IgD-negative memory B cell (primary cell): Measurements from ENCODE around the gene ADARB1. TPM values are rescaled to one million over a fixed set of nuclear protein-coding genes. Genes with fewer than 3 reads are reported as not detected.
A peak's percentile ranks its signal among the peaks of the same experiment; 100 is the strongest.

Experiments
- H3K27ac Mint-ChIP-seq, 3 donors: one replicate each; pipeline ENCODE4 v1.8.0; 2020 to 2022; ENCODE audit warnings: mild to moderate bottlenecking in 3 of 3, mixed read lengths in 3 of 3, moderate library complexity in 1 of 3
- H3K27me3 Mint-ChIP-seq: one replicate; pipeline ENCODE4 v1.8.0; 2021; ENCODE audit warnings: mixed read lengths
- H3K36me3 Mint-ChIP-seq: one replicate; pipeline ENCODE4 v1.8.0; 2020; ENCODE audit warnings: mild to moderate bottlenecking, mixed read lengths
- H3K4me1 Mint-ChIP-seq, 3 donors: one replicate each; pipeline ENCODE4 v1.8.0; 2020 to 2022; ENCODE audit warnings: mixed read lengths in 3 of 3, mild to moderate bottlenecking in 1 of 3
- H3K4me3 Mint-ChIP-seq, 4 donors: one replicate each; pipeline ENCODE4 v1.8.0; 2020 to 2022; ENCODE audit warnings: mild to moderate bottlenecking in 4 of 4, mixed read lengths in 4 of 4, moderate library complexity in 3 of 4
- H3K9me3 Mint-ChIP-seq, 3 donors: one replicate each; pipeline ENCODE4 v1.8.0; 2020 to 2021; ENCODE audit warnings: mixed read lengths in 3 of 3, mild to moderate bottlenecking in 1 of 3
- polyA plus RNA-seq: library from polyadenylated mRNA; unstranded; fragments of 300-500 nt; fragmentation: Illumina TruSeq; gene quantifications from one replicate; pipeline ENCODE4 v1.2.3, GENCODE V29; 2021

Gene ADARB1
- polyA plus RNA-seq, 1 donor from 2014 or later: 4.5 TPM

DNA sequence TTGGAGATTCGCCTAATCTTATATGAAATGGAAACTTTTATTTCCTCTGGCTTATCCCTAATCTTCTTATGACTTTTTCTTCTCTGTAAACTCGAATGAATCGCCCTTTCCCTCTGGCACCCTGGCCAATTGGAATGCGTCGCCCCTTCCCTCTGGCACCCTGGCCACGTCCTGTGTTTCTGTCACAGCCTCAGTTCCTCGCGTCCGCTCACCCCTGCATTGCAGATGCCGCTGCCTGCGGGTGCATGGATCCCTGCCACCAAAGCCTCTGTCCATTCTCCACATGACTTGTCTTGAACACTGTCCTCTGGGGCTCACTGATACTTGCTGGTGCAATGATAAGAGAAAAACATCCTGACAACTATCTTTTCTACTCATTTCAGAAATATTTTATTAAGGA lies 104.6 kb downstream of the ADARB1 start:
- no peak overlapping the region for H3K27ac Mint-ChIP-seq
- peaks cover 0 to 1% (median 0%) of the 10 kb centered on the region in 3 donors for H3K4me1 Mint-ChIP-seq
- no peaks in the 10 kb centered on the region for H3K27me3 Mint-ChIP-seq
- no peaks in the 10 kb centered on the region for H3K9me3 Mint-ChIP-seq
- no peak overlapping the region for H3K4me3 Mint-ChIP-seq
- peaks cover 17% of the 10 kb centered on the region for H3K36me3 Mint-ChIP-seq

DNA sequence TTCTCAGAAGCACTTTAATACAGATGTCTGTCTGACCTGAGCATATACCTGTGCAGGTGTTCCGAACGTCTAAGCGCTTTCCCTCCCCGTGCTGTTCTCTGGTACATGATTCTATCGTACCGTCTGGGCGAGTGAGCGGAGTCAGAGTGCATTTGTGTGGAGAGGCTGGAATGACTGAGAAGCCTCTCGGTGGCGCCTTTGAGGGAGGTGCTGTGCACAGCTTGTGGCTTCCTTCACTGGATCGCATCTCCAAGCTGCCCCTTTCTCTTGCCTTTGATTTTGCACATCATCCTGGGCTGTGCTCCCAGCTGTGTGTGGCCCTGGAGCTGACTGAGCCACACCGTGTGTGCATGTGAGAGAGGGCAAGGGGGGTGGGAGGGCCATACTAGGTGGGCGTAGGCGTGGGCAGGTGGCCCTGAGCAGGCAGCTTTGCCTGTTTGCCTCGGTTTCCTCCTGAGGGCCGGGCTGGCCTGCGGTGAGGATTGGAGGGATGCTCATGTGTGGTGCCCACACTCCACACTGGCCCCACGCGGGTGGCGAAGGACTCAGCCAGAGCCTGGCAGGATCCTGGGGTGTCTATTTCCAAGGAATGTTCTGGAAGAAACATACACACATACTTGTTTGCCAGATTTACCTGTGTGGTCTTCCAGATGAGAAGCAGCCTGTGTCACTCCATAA lies 105.3 kb downstream of the ADARB1 start:
- no peaks in the 10 kb centered on the region for H3K27me3 Mint-ChIP-seq
- H3K4me1 Mint-ChIP-seq: peaks cover 0 to 1% (median 0%) of the 10 kb centered on the region in 3 donors
- no peaks in the 10 kb centered on the region for H3K9me3 Mint-ChIP-seq
- H3K4me3 Mint-ChIP-seq: no peak overlapping the region
- no peak overlapping the region for H3K27ac Mint-ChIP-seq
- peaks cover 17% of the 10 kb centered on the region for H3K36me3 Mint-ChIP-seq

DNA sequence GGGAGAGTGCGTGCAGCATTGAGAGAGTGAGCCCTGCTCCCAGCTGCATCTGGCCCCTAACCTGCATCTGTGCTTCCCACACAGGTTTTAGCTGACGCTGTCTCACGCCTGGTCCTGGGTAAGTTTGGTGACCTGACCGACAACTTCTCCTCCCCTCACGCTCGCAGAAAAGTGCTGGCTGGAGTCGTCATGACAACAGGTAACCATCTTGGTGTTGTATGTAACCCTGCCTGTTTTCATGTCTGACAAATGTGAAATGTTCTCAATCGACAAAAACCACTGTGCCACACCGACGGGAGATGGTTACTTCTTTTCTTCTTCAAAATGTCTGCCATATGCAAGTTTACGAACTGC lies 105.8 kb downstream of the ADARB1 start:
- H3K4me3 Mint-ChIP-seq: no peak overlapping the region
- peaks cover 17% of the 10 kb centered on the region for H3K36me3 Mint-ChIP-seq
- no peak overlapping the region for H3K27ac Mint-ChIP-seq
- H3K27me3 Mint-ChIP-seq: no peaks in the 10 kb centered on the region
- peaks cover 0 to 1% (median 0%) of the 10 kb centered on the region in 3 donors for H3K4me1 Mint-ChIP-seq
- H3K9me3 Mint-ChIP-seq: no peaks in the 10 kb centered on the region

DNA sequence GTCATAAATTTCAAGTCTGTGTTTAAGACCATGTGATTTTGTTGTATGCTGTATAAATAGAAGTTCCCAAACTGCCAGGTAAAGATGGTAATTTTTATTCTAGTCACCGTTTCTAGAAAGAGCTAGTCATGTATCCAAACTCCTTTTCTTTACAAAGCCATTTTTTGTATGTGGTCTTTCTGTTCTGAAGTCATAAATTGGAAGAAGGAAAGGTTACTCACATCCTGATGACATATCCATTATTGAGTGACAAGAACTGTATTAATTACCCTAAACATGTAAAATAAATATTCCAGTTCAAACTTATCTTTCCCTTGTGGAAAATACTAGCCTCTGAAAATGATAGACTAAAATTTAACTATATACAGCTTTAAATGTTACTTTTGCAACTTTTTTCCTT lies 108.6 kb downstream of the ADARB1 start:
- Mint-ChIP-seq H3K36me3 (peaks cover 27% of the 10 kb centered on the region), H3K4me1 (peaks cover 0 to 1% (median 0%) of the 10 kb centered on the region in 3 donors), H3K27me3 (no peaks in the 10 kb centered on the region), H3K27ac (no peak overlapping the region), H3K9me3 (peaks cover 8 to 15% (median 9%) of the 10 kb centered on the region in 3 donors), H3K4me3 (no peak overlapping the region)

DNA sequence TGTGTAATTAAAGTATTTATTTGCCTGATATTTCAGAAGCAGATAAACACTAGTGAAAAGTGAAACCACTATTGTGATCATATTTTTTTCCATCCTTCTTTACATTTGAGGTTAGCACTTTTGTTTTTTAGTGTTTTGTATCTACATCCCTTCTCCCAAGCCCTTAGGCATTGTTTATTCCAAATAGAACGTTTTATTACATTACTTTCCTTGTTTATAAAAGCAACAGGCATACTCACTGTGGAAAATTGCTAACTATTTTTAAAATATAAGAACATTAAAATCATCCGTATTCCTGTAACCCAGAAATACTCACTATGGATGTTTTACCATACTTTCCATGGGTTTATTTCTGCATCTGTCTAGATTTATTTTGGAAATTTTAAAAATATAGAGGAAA lies 109.5 kb downstream of the ADARB1 start:
- Mint-ChIP-seq H3K4me3 (no peak overlapping the region), H3K36me3 (peaks cover 27% of the 10 kb centered on the region), H3K27ac (no peak overlapping the region), H3K9me3 (peaks cover 8 to 15% (median 14%) of the 10 kb centered on the region in 3 donors), H3K4me1 (peaks cover 0 to 1% (median 0%) of the 10 kb centered on the region in 3 donors), H3K27me3 (no peaks in the 10 kb centered on the region)

DNA sequence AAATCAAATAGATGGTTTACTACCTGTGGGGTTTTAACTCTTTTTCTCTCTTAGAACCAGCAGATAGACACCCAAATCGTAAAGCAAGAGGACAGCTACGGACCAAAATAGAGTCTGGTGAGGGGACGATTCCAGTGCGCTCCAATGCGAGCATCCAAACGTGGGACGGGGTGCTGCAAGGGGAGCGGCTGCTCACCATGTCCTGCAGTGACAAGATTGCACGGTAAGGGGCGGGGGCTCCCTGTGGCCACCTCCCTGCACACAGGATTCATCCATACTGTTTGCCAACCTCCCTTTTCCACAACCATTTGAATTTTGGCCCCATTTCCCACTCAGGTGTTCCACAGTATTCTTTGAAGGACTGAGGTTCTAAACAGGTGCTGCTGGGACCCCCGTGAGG lies 110.5 kb downstream of the ADARB1 start:
- Mint-ChIP-seq H3K27ac (no peak overlapping the region), H3K9me3 (peaks cover 8 to 20% (median 19%) of the 10 kb centered on the region in 3 donors), H3K36me3 (peaks cover 31% of the 10 kb centered on the region), H3K4me1 (peaks cover 0 to 1% (median 0%) of the 10 kb centered on the region in 3 donors), H3K27me3 (no peaks in the 10 kb centered on the region), H3K4me3 (no peak overlapping the region)

DNA sequence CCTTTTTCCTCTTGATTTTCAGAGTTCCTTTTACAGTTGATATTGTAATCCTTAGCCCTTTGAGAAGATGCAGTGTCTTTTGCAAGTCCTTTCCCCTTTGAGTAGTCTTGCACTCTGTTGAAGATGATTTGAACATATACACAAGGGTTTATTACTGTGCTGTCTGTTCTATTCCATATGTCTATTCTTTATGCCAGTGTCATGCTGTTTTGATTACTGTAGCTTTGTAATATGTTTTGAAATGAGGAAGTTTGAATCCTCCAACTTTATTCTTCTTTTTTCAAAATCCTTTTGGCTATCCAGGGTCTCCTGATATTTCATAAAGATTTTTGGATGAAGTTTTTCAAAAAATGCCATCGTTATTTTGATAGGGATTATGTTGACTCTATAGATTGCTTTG lies 112.3 kb downstream of the ADARB1 start:
- Mint-ChIP-seq H3K4me1 (peaks cover 0 to 1% (median 0%) of the 10 kb centered on the region in 3 donors), H3K9me3 (peaks cover 12 to 33% (median 19%) of the 10 kb centered on the region in 3 donors)

DNA sequence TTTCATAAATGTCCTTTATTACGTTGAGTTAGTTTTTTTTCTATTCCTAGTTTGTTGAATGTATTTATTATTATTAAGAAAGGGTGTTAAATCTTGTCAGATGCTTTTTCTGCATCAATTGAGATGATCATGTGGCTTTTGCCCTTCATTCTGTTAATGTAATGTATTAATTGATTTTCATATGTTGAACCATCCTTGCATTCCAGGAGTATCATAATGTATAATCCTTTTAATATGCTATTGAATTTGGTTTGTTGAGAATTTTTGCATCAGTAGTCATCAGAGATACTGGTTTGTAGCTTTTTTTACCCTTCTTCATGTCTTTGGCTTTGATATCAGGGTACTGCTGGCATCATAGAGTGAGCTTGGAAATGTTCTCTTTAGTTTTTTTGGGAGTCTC lies 113.3 kb downstream of the ADARB1 start:
- H3K4me3 Mint-ChIP-seq: no peak overlapping the region

More for the DNA sequence above, 112.3 kb downstream of the ADARB1 start:
- H3K36me3 Mint-ChIP-seq: peaks cover 32% of the 10 kb centered on the region
- H3K4me3 Mint-ChIP-seq: no peak overlapping the region
- H3K27ac Mint-ChIP-seq: no peak overlapping the region
- no peaks in the 10 kb centered on the region for H3K27me3 Mint-ChIP-seq

DNA sequence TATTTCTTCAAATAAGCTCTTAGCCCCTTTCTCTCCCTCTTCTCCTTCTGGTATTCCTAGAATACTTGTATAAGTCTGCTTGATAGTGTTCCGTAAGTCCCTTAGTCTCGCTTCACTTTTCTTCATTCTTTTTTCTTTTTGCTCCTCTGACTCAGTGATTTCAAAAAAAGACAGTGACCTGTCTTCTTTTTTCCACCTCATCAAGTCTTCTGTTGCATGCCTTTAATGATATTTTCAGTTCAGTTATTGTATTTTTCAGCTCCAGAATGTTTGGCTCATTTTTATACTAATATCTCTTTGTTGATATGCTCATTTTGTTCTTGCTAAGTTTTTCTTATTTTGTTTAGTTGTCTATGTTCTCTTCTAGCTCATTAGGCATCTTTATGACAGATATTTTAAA lies 115.6 kb downstream of the ADARB1 start:
- Mint-ChIP-seq H3K27me3 (no peaks in the 10 kb centered on the region), H3K9me3 (peaks cover 12 to 33% (median 19%) of the 10 kb centered on the region in 3 donors), H3K4me1 (no peaks in the 10 kb centered on the region), H3K27ac (peak overlapping the region in 1 of 3 donors; percentile 71), H3K4me3 (no peak overlapping the region), H3K36me3 (peaks cover 42% of the 10 kb centered on the region)

More for the DNA sequence above, 113.3 kb downstream of the ADARB1 start:
- peaks cover 0 to 1% (median 0%) of the 10 kb centered on the region in 3 donors for H3K4me1 Mint-ChIP-seq
- no peak overlapping the region for H3K27ac Mint-ChIP-seq
- H3K27me3 Mint-ChIP-seq: no peaks in the 10 kb centered on the region
- peaks cover 12 to 33% (median 19%) of the 10 kb centered on the region in 3 donors for H3K9me3 Mint-ChIP-seq
- peaks cover 34% of the 10 kb centered on the region for H3K36me3 Mint-ChIP-seq

DNA sequence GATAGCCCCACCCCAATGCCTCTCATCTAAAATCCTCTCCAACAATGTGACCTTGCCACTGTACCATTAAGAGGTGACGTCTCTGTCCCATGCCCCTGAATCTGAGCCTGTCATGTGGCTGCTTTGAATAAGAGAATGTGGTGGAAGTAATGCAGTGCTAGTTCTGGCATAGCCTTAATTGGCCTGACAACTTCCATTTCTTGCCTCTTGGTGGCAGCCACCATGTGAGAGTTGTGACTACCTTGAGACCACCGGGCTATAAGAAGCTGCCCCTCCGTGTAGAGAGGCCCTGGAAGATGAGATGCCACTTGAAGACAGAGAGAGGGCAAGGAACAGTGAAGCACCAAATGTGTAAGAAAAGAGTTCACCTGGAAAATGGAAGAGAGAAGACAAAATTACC lies 118.0 kb downstream of the ADARB1 start:
- Mint-ChIP-seq H3K36me3 (peaks cover 39% of the 10 kb centered on the region), H3K27me3 (no peaks in the 10 kb centered on the region), H3K4me1 (no peaks in the 10 kb centered on the region), H3K27ac (no peak overlapping the region), H3K9me3 (peaks cover 8 to 21% (median 15%) of the 10 kb centered on the region in 3 donors), H3K4me3 (no peak overlapping the region)

DNA sequence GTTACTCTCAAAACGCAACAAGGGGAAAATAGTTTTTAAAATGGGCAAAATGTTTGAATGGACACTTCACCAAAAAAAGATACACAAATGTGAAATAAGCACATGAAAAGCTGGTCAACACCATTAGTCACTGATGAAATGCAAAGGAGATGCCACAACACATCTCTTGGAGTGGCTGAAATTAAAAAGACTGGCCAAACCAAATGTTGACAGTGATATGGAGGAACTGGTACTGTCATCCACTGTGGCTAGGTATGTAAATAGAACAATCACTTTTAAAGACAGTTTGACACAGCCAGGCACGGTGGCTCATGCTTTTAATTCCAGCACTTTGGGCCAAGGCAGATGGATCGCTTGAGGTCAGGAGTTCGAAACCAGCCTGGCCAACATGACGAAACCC lies 122.2 kb downstream of the ADARB1 start:
- Mint-ChIP-seq H3K36me3 (peaks cover 27% of the 10 kb centered on the region), H3K4me3 (no peak overlapping the region), H3K4me1 (peaks cover 0 to 2% (median 0%) of the 10 kb centered on the region in 3 donors), H3K27ac (no peak overlapping the region), H3K9me3 (no peaks in the 10 kb centered on the region), H3K27me3 (peaks cover 2% of the 10 kb centered on the region)

DNA sequence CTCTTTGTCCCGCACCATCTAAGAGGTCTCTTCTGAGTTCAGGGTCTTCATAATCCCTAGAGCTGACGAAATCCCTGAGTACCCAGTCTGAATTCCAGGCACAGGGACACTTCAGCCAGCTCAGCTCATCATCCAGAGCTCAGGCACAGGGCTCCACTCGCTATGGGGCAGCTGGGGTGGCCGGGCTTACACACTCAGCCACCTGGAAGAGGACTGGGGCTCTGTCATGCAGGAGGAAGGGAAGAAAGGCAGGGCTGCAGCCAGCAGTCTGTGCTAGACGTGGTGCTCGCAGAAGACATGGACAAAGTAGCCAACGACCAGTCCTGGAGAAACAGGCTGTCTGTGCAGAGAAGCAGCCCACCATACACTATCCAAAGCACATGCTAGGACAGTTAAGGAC lies 124.8 kb downstream of the ADARB1 start:
- Mint-ChIP-seq H3K9me3 (no peaks in the 10 kb centered on the region), H3K27ac (no peak overlapping the region), H3K4me1 (peaks cover 0 to 2% (median 0%) of the 10 kb centered on the region in 3 donors), H3K36me3 (peaks cover 26% of the 10 kb centered on the region), H3K27me3 (peaks cover 2% of the 10 kb centered on the region), H3K4me3 (no peak overlapping the region)

DNA sequence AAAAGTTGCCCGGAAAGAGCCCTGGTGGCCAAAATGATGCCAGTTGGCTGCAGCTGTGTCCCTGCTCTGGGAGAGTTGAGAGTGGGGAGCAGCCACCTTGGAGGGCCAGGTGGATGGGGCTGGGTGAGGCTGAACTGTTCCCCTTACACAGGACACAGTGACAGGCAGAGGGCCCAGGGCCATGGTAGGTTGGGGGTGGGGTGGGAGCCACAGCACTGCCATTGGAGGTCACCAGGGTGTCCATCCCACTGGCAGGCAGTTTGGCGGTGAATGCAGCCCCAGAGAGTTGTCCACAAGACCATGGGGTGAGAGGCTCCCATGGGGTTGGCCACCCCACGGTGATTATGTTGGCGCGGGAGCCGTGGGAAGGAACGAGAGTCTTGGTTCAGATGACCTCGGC lies 125.7 kb downstream of the ADARB1 start:
- Mint-ChIP-seq H3K4me1 (peaks cover 0 to 2% (median 0%) of the 10 kb centered on the region in 3 donors), H3K27me3 (peaks cover 2% of the 10 kb centered on the region), H3K36me3 (peaks cover 24% of the 10 kb centered on the region), H3K4me3 (no peak overlapping the region), H3K27ac (no peak overlapping the region), H3K9me3 (no peaks in the 10 kb centered on the region)

DNA sequence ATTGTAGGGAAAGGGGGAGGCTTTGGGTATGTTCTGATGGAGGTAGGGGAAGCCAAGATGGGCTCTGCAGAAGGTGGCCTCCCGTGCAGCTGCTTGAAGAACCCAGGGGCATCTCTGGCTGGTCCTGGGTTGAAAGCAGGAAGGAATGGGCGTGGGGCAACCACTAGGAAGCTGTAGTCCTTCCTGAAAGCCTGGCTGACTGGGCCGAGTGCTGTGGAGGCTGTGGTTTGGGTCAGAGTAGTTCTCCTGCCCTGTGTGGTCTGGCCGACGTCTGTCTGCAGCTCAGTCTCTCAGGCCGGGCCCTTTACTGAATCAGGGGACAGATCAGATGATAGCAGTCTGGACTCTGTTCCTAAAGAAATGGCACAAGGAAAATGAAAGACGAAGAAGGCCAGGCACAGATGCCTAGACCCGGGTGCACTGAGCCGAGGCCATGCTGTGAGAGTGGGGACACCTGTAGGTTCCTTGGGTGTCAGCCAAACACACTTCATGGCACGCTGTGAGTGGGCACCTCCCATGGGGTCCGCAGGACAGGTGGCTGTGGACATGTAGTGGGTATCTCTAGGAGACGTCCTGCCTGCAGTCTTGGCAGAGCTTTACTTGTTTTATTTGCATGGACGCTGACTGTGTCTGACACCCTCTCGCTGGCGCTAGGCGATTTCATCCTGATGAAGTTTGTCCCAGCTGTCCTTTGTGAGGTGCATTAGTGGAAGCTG lies 126.4 kb downstream of the ADARB1 start:
- H3K4me3 Mint-ChIP-seq: no peak overlapping the region
- peaks cover 18% of the 10 kb centered on the region for H3K36me3 Mint-ChIP-seq
- H3K4me1 Mint-ChIP-seq: peaks cover 0 to 2% (median 0%) of the 10 kb centered on the region in 3 donors
- H3K9me3 Mint-ChIP-seq: no peaks in the 10 kb centered on the region
- H3K27ac Mint-ChIP-seq: peak overlapping the region in 1 of 3 donors; percentile 62
- peaks cover 2% of the 10 kb centered on the region for H3K27me3 Mint-ChIP-seq

DNA sequence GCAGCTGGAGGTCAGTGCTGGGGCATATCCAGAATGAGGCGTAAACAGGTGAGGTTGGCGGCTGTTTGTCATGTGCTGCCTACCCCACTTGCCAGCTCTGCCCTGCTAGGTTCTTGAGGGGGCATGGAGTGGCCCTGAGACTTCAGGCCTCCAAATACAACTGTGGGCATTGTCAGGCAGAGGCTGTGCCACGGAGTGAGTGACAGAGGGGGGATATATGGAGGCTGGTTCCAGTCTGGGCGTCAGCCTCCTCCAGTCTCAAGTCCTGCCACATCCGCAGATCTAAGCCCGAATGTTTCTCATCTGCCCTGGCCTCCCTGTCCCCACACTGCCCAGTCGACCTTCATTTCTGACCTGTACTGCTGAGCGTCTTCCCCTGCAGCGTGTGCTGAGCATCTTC lies 128.0 kb downstream of the ADARB1 start:
- no peak overlapping the region for H3K4me3 Mint-ChIP-seq
- peaks cover 15% of the 10 kb centered on the region for H3K36me3 Mint-ChIP-seq
- no peak overlapping the region for H3K27ac Mint-ChIP-seq
- peaks cover 2% of the 10 kb centered on the region for H3K27me3 Mint-ChIP-seq
- H3K9me3 Mint-ChIP-seq: no peaks in the 10 kb centered on the region
- peaks cover 0 to 3% (median under 1%) of the 10 kb centered on the region in 3 donors for H3K4me1 Mint-ChIP-seq
